HL-60 (cell line): Measurements from ENCODE around the gene CHRNG.

Experiments
- DNase-seq, 2 experiments: peaks; one replicate each; pipeline ENCODE4 v3.0.0-alpha.2; 2010 to 2020; ENCODE audit warnings: low read depth in 1 of 2, low spot score in 1 of 2
- H3K27ac ChIP-seq: fragments of 250-450 bp; sonication (Bioruptor Pico); replicated peaks from 2 replicates; pipeline ENCODE4 v1.5.1; 2020; ENCODE audit warnings: mild to moderate bottlenecking, moderate library complexity
- H3K27me3 ChIP-seq: fragments of 250-450 bp; sonication (Bioruptor Pico); 2 replicates; pipeline ENCODE4 v1.5.1; 2021; ENCODE audit warnings: mild to moderate bottlenecking, moderate library complexity; ENCODE audit not compliant: insufficient read depth, poor library complexity, severe bottlenecking
- H3K4me3 ChIP-seq: replicated peaks from 2 replicates; pipeline ENCODE4 v1.5.1; 2011; ENCODE audit warnings: mild to moderate bottlenecking, control low read depth, low read length; ENCODE audit not compliant: insufficient read depth
- CTCF ChIP-seq: IDR thresholded peaks from one replicate; pipeline ENCODE4 v1.5.1; 2011; ENCODE audit warnings: low read length, control low read depth, inconsistent platforms; ENCODE audit not compliant: insufficient read depth
- GABPA ChIP-seq: IDR thresholded peaks from 2 replicates; pipeline ENCODE4 v1.6.1; 2012; ENCODE audit warnings: low read depth
- POLR2AphosphoS5 ChIP-seq: IDR thresholded peaks from 2 replicates; pipeline ENCODE4 v1.6.1; 2012; ENCODE audit warnings: low read depth
- SPI1 ChIP-seq: IDR thresholded peaks from 2 replicates; pipeline ENCODE4 v1.6.1; 2012; ENCODE audit warnings: low read depth, mild to moderate bottlenecking, borderline replicate concordance
- TF ChIP-seq, protein P1 (sequence below): IDR thresholded peaks from 2 replicates; pipeline ENCODE4 v1.6.1; 2012; ENCODE audit warnings: low read depth; ENCODE audit not compliant: insufficient replicate concordance

The CHRNG gene

GRCh38 chr2:232593982-232594381 is 54.5 kb downstream of the CHRNG start:
- H3K4me3 ChIP-seq, result no peak overlapping the region
- no peaks in the 10 kb centered on the region for H3K27me3 ChIP-seq
- H3K27ac ChIP-seq, result no peak overlapping the region
- no peak for DNase-seq
- TF ChIP-seq SPI1 (no peak), CTCF (no peak), GABPA (no peak), POLR2AphosphoS5 (no peak)
- TF ChIP-seq, protein P1, sequence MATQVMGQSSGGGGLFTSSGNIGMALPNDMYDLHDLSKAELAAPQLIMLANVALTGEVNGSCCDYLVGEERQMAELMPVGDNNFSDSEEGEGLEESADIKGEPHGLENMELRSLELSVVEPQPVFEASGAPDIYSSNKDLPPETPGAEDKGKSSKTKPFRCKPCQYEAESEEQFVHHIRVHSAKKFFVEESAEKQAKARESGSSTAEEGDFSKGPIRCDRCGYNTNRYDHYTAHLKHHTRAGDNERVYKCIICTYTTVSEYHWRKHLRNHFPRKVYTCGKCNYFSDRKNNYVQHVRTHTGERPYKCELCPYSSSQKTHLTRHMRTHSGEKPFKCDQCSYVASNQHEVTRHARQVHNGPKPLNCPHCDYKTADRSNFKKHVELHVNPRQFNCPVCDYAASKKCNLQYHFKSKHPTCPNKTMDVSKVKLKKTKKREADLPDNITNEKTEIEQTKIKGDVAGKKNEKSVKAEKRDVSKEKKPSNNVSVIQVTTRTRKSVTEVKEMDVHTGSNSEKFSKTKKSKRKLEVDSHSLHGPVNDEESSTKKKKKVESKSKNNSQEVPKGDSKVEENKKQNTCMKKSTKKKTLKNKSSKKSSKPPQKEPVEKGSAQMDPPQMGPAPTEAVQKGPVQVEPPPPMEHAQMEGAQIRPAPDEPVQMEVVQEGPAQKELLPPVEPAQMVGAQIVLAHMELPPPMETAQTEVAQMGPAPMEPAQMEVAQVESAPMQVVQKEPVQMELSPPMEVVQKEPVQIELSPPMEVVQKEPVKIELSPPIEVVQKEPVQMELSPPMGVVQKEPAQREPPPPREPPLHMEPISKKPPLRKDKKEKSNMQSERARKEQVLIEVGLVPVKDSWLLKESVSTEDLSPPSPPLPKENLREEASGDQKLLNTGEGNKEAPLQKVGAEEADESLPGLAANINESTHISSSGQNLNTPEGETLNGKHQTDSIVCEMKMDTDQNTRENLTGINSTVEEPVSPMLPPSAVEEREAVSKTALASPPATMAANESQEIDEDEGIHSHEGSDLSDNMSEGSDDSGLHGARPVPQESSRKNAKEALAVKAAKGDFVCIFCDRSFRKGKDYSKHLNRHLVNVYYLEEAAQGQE, result no peak
